HT-29 (cell line): ENCODE results near the gene PCNT. TPM values are rescaled to one million over a fixed set of nuclear protein-coding genes. Genes with fewer than 3 reads are reported as not detected.
"Not testable (repeated sequence)": the region's sequence is repeated elsewhere in the genome, so short reads cannot be mapped to it uniquely, and the experiment has no call there.

Experiments
- DNase-seq: peaks from one replicate; pipeline ENCODE4 v3.0.0-alpha.2; 2015; ENCODE audit warnings: low spot score
- total RNA-seq: library from RNA; depleted of rRNA; stranded (reverse); fragments of >200 nt; shearing (Covaris generic); gene quantifications from 2 replicates; pipeline ENCODE4 v1.2.3, GENCODE V29; 2014

The PCNT gene
- total RNA-seq, 1 experiment from 2014 or later: 51.3 TPM

GRCh38 chr21:46361176-46361575 is 37.2 kb downstream of the PCNT start:
- DNase-seq: no peak

GRCh38 chr21:46361935-46362334 is 38.0 kb downstream of the PCNT start:
- DNase-seq: no peak

GRCh38 chr21:46362946-46363345 is 39.0 kb downstream of the PCNT start:
- no peak for DNase-seq

GRCh38 chr21:46363698-46364097 is 39.7 kb downstream of the PCNT start:
- DNase-seq: no peak

GRCh38 chr21:46366091-46366490 is 42.1 kb downstream of the PCNT start:
- no peak for DNase-seq

GRCh38 chr21:46366561-46366960 is 42.6 kb downstream of the PCNT start:
- no peak for DNase-seq

GRCh38 chr21:46366966-46367365 is 43.0 kb downstream of the PCNT start:
- DNase-seq: no peak

- DNase-seq: no peak
These were observed 44.8 kb downstream of the PCNT start for GRCh38 chr21:46368533-46369285.

GRCh38 chr21:46369520-46370235 is 45.7 kb downstream of the PCNT start:
- DNase-seq: no peak

- DNase-seq: no peak
These were observed 47.5 kb downstream of the PCNT start for GRCh38 chr21:46371204-46372013.

- DNase-seq: no peak
These were observed 48.1 kb downstream of the PCNT start for GRCh38 chr21:46372014-46372485.

- DNase-seq: not testable (repeated sequence)
These were observed 49.0 kb downstream of the PCNT start for GRCh38 chr21:46372947-46373346.

GRCh38 chr21:46374761-46375389 is 50.9 kb downstream of the PCNT start:
- no peak for DNase-seq

GRCh38 chr21:46375560-46376230 is 51.7 kb downstream of the PCNT start:
- DNase-seq: no peak

GRCh38 chr21:46376231-46376628 is 52.3 kb downstream of the PCNT start:
- DNase-seq: no peak

GRCh38 chr21:46376856-46377453 is 53.0 kb downstream of the PCNT start:
- DNase-seq: no peak

- no peak for DNase-seq
These were observed 53.8 kb downstream of the PCNT start for GRCh38 chr21:46377789-46378188.

GRCh38 chr21:46379105-46379504 is 55.1 kb downstream of the PCNT start:
- DNase-seq: no peak

GRCh38 chr21:46379691-46380090 is 55.7 kb downstream of the PCNT start:
- no peak for DNase-seq

- no peak for DNase-seq
These were observed 57.6 kb downstream of the PCNT start for GRCh38 chr21:46381541-46381940.

GRCh38 chr21:46384556-46384955 is 60.6 kb downstream of the PCNT start:
- DNase-seq: no peak
